HepG2 (cell line): ENCODE data around the gene CRYAB. TPM values are rescaled to one million over a fixed set of nuclear protein-coding genes. Genes with fewer than 3 reads are reported as not detected.

Experiments used
- BCL6 ChIP-seq: IDR thresholded peaks from 2 replicates; pipeline ENCODE4 v1.6.1; 2016; ENCODE audit warnings: missing genetic modification reagents, missing compliant biosample characterization
- DPF2 ChIP-seq: sonication (generic); formaldehyde crosslinking; IDR thresholded peaks from 2 replicates; pipeline ENCODE4 v1.4.0; 2020; ENCODE audit warnings: mild to moderate bottlenecking, low read depth, missing genetic modification reagents, borderline replicate concordance
- FOXK2 ChIP-seq: fragments of 450-650 bp; IDR thresholded peaks from 2 replicates; pipeline ENCODE4 v1.6.1; 2016
- HOXA9 ChIP-seq: sonication (generic); formaldehyde crosslinking; IDR thresholded peaks from 2 replicates; pipeline ENCODE4 v1.8.1; 2022; ENCODE audit warnings: missing genetic modification reagents, mild to moderate bottlenecking, moderate library complexity, borderline replicate concordance
- PCBP1 ChIP-seq: fragments of 200-400 bp; formaldehyde crosslinking; IDR thresholded peaks from 2 replicates; pipeline ENCODE4 v1.6.1; 2017; ENCODE audit warnings: mild to moderate bottlenecking, low read depth, low read length, borderline replicate concordance
- PHF21A ChIP-seq: sonication (generic); formaldehyde crosslinking; IDR thresholded peaks from 2 replicates; pipeline ENCODE4 v1.5.0; 2020; ENCODE audit warnings: mild to moderate bottlenecking, missing genetic modification reagents
- SCMH1 ChIP-seq: sonication (generic); formaldehyde crosslinking; IDR thresholded peaks from 2 replicates; pipeline ENCODE4 v1.9.0; 2021; ENCODE audit warnings: missing genetic modification reagents, mild to moderate bottlenecking, borderline replicate concordance
- SPEN ChIP-seq: sonication (generic); formaldehyde crosslinking; IDR thresholded peaks from 2 replicates; pipeline ENCODE4 v1.5.1; 2020; ENCODE audit warnings: low read depth, mild to moderate bottlenecking, missing genetic modification reagents
- ZNF20 ChIP-seq: sonication (generic); formaldehyde crosslinking; IDR thresholded peaks from 2 replicates; pipeline ENCODE4 v1.4.0; 2020; ENCODE audit warnings: mild to moderate bottlenecking, moderate library complexity, missing genetic modification reagents
- ZNF598 ChIP-seq: sonication (generic); formaldehyde crosslinking; IDR thresholded peaks from 2 replicates; pipeline ENCODE4 v1.5.1; 2020; ENCODE audit warnings: mild to moderate bottlenecking, missing genetic modification reagents, borderline replicate concordance
- polyA plus RNA-seq, 8 experiments: library from polyadenylated mRNA; depleted of rRNA in 3 of 8; stranded (reverse) in 7 of 8; unstranded in 1 of 8; fragments of >200 nt; fragmentation: Illumina TruSeq in 4 of 8; extraction: Trizol in 4 of 8; gene quantifications; 2 replicates each; pipeline versions ENCODE4 v1.2.1 to v1.2.3, GENCODE V29; 2011 to 2016; ENCODE audit warnings: low read depth in 4 of 8, missing spikeins in 1 of 8, mixed read lengths in 1 of 8; ENCODE audit not compliant: insufficient read depth in 1 of 8
- total RNA-seq, 5 experiments: library from RNA; depleted of rRNA; stranded (reverse); fragments of >200 nt; fragmentation: Illumina TruSeq; extraction: Trizol; gene quantifications; 2 replicates each; pipeline ENCODE4 v1.2.3, GENCODE V29; 2016; ENCODE audit warnings: low read depth in 1 of 5
- TF ChIP-seq, protein P1 (sequence below): sonication (generic); formaldehyde crosslinking; IDR thresholded peaks from one replicate; pipeline ENCODE4 v1.5.1; 2020; ENCODE audit warnings: mild to moderate bottlenecking, missing genetic modification reagents; ENCODE audit errors: not compliant biosample characterization
- TF ChIP-seq, protein P2 (sequence below): sonication (generic); formaldehyde crosslinking; IDR thresholded peaks from 2 replicates; pipeline ENCODE4 v1.9.0; 2021; ENCODE audit warnings: missing genetic modification reagents, borderline replicate concordance
- TF ChIP-seq, protein P3 (sequence below): sonication (generic); formaldehyde crosslinking; IDR thresholded peaks from 2 replicates; pipeline ENCODE4 v1.5.0; 2020; ENCODE audit warnings: mild to moderate bottlenecking, missing genetic modification reagents
- TF ChIP-seq, protein P4 (sequence below): sonication (generic); formaldehyde crosslinking; IDR thresholded peaks from 2 replicates; pipeline ENCODE4 v1.5.1; 2020; ENCODE audit warnings: mild to moderate bottlenecking, moderate library complexity, missing genetic modification reagents

The CRYAB gene
- total and polyA plus RNA-seq, 2 of the 13 experiments (the other 11 are each of a cell fraction or from before 2014, with no cell fraction given): 0.55 to 1.1 TPM

DNA sequence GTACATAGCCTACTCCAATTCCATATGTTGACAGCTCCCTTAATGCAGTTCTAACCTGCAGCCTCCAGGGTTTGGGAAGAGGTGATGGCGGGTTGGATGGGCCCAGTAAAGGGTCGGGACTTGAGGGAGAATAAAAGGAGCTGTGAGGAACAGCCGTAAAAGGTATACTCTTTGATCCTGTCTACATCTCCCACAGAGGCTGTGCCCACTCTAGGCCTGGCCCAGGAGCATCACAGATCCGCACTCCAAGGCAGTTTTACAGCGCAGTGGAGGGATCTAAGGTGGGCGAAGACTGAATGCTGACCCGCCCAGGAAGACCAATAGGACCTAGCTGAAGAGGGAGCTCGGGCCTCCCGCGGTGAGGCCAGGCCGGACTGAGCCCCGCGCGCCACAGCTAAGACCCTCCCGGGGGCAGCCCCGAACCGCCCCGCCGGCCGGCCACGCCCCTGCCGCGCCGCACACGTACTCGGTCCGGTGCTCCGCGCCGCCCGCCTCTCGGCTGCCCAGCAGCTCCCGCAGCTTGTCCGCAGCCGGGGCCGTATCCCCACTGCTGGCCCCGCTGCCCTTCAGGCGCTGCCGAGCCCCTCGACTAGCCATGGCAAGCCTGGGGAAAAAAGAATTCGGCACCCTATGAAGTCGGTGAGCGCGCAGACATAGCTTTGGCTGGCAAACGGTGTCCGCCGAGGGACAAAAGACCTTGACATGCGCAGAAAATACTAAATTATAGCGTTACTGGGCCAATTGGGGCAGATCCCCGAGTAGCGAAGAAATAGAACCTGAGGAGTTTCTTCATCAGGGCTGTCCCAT, 40.5 kb downstream of the CRYAB start, which contains the start of gene ALG9 (continued):
- TF ChIP-seq, protein P1, sequence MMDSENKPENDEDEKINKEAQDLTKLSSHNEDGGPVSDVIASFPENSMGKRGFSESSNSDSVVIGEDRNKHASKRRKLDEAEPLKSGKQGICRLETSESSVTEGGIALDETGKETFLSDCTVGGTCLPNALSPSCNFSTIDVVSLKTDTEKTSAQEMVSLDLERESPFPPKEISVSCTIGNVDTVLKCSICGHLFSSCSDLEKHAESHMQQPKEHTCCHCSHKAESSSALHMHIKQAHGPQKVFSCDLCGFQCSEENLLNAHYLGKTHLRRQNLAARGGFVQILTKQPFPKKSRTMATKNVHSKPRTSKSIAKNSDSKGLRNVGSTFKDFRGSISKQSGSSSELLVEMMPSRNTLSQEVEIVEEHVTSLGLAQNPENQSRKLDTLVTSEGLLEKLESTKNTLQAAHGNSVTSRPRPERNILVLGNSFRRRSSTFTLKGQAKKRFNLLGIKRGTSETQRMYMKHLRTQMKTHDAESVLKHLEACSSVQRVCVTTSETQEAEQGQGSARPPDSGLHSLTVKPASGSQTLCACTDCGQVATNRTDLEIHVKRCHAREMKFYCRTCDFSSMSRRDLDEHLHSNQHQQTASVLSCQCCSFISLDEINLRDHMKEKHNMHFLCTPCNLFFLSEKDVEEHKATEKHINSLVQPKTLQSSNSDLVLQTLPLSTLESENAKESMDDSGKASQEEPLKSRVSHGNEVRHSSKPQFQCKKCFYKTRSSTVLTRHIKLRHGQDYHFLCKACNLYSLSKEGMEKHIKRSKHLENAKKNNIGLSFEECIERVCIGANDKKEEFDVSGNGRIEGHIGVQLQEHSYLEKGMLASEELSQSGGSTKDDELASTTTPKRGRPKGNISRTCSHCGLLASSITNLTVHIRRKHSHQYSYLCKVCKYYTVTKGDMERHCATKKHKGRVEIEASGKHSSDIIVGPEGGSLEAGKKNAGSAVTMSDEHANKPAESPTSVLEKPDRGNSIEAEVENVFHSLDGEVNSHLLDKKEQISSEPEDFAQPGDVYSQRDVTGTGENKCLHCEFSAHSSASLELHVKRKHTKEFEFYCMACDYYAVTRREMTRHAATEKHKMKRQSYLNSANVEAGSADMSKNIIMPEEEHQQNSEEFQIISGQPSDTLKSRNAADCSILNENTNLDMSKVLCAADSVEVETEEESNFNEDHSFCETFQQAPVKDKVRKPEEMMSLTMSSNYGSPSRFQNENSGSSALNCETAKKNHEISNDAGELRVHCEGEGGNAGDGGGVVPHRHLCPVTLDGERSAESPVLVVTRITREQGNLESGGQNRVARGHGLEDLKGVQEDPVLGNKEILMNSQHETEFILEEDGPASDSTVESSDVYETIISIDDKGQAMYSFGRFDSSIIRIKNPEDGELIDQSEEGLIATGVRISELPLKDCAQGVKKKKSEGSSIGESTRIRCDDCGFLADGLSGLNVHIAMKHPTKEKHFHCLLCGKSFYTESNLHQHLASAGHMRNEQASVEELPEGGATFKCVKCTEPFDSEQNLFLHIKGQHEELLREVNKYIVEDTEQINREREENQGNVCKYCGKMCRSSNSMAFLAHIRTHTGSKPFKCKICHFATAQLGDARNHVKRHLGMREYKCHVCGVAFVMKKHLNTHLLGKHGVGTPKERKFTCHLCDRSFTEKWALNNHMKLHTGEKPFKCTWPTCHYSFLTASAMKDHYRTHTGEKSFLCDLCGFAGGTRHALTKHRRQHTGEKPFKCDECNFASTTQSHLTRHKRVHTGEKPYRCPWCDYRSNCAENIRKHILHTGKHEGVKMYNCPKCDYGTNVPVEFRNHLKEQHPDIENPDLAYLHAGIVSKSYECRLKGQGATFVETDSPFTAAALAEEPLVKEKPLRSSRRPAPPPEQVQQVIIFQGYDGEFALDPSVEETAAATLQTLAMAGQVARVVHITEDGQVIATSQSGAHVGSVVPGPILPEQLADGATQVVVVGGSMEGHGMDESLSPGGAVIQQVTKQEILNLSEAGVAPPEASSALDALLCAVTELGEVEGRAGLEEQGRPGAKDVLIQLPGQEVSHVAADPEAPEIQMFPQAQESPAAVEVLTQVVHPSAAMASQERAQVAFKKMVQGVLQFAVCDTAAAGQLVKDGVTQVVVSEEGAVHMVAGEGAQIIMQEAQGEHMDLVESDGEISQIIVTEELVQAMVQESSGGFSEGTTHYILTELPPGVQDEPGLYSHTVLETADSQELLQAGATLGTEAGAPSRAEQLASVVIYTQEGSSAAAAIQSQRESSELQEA (CRISPR knock-in tag): peak; percentile 43
- TF ChIP-seq, protein P2, sequence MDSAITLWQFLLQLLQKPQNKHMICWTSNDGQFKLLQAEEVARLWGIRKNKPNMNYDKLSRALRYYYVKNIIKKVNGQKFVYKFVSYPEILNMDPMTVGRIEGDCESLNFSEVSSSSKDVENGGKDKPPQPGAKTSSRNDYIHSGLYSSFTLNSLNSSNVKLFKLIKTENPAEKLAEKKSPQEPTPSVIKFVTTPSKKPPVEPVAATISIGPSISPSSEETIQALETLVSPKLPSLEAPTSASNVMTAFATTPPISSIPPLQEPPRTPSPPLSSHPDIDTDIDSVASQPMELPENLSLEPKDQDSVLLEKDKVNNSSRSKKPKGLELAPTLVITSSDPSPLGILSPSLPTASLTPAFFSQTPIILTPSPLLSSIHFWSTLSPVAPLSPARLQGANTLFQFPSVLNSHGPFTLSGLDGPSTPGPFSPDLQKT (CRISPR knock-in tag): no peak
- TF ChIP-seq, protein P3, sequence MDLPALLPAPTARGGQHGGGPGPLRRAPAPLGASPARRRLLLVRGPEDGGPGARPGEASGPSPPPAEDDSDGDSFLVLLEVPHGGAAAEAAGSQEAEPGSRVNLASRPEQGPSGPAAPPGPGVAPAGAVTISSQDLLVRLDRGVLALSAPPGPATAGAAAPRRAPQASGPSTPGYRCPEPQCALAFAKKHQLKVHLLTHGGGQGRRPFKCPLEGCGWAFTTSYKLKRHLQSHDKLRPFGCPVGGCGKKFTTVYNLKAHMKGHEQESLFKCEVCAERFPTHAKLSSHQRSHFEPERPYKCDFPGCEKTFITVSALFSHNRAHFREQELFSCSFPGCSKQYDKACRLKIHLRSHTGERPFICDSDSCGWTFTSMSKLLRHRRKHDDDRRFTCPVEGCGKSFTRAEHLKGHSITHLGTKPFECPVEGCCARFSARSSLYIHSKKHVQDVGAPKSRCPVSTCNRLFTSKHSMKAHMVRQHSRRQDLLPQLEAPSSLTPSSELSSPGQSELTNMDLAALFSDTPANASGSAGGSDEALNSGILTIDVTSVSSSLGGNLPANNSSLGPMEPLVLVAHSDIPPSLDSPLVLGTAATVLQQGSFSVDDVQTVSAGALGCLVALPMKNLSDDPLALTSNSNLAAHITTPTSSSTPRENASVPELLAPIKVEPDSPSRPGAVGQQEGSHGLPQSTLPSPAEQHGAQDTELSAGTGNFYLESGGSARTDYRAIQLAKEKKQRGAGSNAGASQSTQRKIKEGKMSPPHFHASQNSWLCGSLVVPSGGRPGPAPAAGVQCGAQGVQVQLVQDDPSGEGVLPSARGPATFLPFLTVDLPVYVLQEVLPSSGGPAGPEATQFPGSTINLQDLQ (CRISPR knock-in tag): 0 out of 2 replicates have a peak, but pooled peaks have one; percentile 14
- no peak for TF ChIP-seq DPF2
- no peak for TF ChIP-seq ZNF20
- TF ChIP-seq FOXK2: no peak
- TF ChIP-seq SCMH1 (CRISPR knock-in tag): no peak
- TF ChIP-seq PHF21A (CRISPR knock-in tag): peak; percentile 96
- TF ChIP-seq SPEN (CRISPR knock-in tag): peak; percentile 76
- no peak for TF ChIP-seq PCBP1
- TF ChIP-seq HOXA9: no peak
- TF ChIP-seq, protein P4, sequence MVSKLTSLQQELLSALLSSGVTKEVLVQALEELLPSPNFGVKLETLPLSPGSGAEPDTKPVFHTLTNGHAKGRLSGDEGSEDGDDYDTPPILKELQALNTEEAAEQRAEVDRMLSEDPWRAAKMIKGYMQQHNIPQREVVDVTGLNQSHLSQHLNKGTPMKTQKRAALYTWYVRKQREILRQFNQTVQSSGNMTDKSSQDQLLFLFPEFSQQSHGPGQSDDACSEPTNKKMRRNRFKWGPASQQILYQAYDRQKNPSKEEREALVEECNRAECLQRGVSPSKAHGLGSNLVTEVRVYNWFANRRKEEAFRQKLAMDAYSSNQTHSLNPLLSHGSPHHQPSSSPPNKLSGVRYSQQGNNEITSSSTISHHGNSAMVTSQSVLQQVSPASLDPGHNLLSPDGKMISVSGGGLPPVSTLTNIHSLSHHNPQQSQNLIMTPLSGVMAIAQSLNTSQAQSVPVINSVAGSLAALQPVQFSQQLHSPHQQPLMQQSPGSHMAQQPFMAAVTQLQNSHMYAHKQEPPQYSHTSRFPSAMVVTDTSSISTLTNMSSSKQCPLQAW (CRISPR knock-in tag): no peak
- no peak for TF ChIP-seq ZNF598
- 0 out of 2 replicates have a peak, but pooled peaks have one; percentile 21 for TF ChIP-seq BCL6 (CRISPR knock-in tag)
